UCSD-AML1 (cell line): ENCODE data around the gene TNFRSF13B.
"Not testable (repeated sequence)": the region's sequence is repeated elsewhere in the genome, so short reads cannot be mapped to it uniquely, and the experiment has no call there.

Experiments
- DNase-seq: peaks from one replicate; lab custom pipeline; 2025; ENCODE audit not compliant: unreplicated experiment; lab: John Stamatoyannopoulos, UW

The TNFRSF13B gene

GRCh38 chr17:16926571-16927451 lies 45.1 kb downstream of the TNFRSF13B start:
- no peak for DNase-seq

GRCh38 chr17:16926061-16926511 lies 45.8 kb downstream of the TNFRSF13B start:
- DNase-seq = no peak

GRCh38 chr17:16925461-16926060 lies 46.4 kb downstream of the TNFRSF13B start:
- DNase-seq = no peak

GRCh38 chr17:16924696-16925440 lies 47.0 kb downstream of the TNFRSF13B start:
- DNase-seq = no peak

GRCh38 chr17:16923904-16924695 lies 47.8 kb downstream of the TNFRSF13B start:
- no peak for DNase-seq

- no peak for DNase-seq
Measured at GRCh38 chr17:16923097-16923903, 48.6 kb downstream of the TNFRSF13B start.

DNA sequence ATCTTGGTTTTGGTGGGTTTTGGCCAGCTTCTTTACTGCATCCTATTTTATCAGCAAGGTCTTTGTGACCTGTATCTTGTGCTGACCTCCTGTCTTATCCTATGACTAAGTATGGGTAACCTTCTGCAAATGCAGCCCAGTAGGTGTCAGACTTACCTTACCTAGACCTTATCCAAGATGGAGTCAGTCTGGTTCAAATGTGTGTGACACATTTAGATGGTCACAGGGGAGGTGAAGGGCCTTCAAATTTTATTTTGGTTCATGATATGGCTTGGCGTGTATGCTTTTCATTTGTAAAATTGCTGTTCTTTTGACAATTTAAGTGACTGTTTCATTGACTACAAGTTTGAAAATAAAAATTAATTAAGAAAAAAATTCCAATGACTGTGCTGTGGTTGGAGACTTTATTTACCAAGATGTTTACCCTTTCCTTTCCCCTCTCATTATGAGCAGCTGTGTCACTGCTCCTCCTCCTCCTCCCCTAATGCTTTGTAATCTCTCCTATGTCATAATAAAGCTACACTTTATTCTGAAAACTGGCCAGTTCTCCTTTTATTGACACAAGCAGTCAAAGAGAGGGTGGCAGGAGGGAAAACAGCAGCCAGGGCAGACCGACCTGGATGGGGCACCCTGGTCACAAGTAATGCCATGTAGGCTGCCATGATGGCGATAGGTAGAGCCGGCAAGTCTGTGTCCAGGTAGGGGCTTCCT lies 49.4 kb downstream of the TNFRSF13B start:
- DNase-seq = no peak

DNA sequence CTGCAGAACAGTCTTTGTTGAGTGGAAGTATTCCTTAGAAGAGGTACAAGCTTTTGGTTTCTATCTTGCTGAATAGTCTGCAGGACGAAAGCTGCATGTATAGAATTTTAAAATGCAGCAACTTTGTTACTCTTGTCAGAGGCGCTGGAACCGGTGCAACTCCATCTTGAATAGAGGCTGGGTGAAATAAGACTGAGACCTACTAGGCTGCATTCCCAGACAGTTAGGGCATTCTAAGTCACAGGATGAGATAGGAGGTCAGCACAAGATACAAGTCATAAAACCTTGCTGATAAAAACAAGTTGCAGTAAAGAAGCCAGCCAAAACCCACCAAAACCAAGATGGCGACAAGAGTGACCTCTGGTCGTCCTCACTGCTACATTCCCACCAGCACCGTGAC lies 50.5 kb downstream of the TNFRSF13B start:
- DNase-seq = not testable (repeated sequence)

- DNase-seq = no peak
Measured at GRCh38 chr17:16920628-16921020, 51.3 kb downstream of the TNFRSF13B start.

DNA sequence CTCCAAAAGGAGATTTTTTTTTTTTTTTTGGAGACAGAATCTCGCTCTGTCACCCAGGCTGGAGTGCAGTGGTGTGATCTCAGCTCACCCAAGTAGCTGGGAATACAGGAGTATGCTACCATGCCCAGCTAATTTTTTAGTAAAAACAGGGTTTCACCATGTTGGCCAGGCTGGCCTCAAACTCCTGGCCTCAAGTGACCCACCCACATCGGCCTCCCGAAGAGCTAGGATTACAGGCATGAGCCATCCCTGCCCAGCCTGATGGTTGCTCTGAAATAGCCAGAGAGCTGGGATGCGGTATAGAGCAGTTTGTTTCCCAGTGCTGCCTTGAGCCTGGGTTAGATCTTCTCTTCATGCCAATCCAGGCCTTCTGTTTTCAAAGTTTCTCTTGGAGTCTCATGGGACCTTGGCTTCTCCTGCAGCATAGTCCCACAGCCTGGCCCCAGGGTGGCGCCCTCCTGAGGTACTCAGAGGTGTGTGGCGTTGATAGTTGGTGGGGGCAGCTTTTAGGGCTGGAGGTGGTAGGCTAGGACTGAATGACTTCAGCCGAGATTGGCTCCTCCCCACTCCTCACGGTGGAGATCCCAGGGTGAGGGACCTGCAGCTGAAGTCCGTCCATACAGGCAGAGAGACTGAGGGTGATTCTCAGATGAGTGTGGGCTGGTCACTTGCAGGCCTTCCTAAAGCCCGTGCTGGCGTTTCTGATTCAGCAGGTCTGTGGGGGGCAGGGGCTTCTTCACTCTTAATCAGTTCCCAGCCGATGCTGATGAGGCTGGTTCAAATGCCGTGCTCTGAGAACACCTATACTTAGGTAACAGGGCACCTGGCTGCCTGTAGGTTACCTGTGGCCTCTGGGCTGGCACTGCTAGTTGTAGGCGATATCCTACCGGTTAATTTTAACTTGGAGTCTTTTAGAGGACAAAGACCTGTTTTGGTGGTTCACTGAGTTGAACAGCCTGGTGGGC lies 52.0 kb downstream of the TNFRSF13B start:
- no peak for DNase-seq

DNA sequence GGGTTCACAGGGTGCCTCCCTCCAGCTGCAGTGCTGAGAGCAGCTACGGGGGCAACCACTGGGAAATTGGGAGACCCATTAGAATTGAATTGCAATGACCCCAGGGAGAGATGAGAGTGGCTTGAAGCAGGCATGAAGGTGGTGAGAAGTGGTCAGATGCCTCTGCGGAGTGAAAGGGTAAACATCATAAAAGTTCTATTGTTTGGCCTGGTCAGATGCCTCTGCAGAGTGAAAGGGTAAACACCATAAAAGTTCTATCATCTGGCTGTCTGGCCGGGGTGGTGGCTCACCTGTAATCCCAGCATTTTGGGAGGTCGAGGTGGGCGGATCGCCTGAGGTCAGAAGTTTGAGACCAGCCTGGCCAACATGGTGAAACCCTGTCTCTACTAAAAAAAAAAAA lies 53.5 kb downstream of the TNFRSF13B start:
- no peak for DNase-seq

- no peak for DNase-seq
Measured at GRCh38 chr17:16917671-16918394, 54.1 kb downstream of the TNFRSF13B start.

DNA sequence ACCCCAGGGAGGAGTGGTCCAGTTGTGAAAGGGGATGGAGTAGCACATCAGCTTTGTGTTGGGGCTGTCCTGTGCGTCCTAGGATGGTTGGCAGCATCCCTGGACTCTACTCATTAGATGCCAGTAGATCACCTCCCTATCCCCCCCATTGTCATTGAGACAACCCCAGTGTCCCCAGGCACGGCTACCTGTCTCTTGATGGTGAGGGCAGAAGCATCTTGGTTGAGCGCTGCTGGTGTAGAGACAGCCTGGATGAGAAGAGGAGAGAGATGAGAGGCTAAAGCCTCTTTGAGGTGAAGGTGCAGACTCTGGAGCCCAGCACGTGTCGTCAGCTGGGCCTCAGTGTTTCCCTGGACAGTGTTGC lies 55.4 kb downstream of the TNFRSF13B start:
- no peak for DNase-seq

DNA sequence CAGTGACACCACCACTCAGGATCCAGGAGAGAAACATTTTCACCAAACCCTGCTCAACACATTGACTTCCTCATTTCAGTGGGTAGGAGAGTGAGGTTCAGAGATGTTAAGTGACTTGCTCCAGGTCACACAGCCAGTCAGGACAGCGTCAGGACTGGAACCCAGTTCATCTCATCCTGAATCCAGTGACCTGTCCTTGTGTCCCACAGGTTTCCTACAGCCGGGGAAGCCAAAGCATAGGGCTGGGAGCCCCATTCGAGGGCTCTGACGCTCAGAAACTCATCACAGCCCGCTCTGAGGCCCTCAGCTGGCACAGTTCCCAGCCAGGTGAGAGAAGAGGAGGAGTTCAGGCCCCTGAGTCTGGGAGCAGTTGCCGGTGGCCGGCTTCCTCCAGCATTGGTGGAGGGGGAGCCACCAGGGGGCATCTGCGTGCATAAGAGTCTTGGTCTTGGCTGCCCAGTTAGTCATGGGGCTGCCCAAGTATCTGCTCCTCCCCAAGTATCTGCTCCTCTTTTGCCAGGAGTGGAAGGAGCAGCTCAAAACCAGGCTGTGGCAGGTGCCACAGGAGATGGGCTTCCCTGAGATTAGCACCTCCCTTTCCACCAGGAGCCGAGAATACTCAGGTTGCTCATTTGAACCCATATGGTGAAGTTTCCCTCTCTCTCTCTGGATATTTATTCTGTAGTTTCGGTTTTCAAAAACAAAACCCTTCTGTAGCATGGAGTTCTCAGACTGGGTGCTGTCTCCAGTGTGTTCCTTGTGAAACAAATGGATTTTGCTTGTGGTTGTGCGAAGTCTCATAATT lies 56.0 kb downstream of the TNFRSF13B start:
- DNase-seq = peak; percentile 38

GRCh38 chr17:16913463-16913862 lies 58.5 kb downstream of the TNFRSF13B start:
- DNase-seq = no peak

DNA sequence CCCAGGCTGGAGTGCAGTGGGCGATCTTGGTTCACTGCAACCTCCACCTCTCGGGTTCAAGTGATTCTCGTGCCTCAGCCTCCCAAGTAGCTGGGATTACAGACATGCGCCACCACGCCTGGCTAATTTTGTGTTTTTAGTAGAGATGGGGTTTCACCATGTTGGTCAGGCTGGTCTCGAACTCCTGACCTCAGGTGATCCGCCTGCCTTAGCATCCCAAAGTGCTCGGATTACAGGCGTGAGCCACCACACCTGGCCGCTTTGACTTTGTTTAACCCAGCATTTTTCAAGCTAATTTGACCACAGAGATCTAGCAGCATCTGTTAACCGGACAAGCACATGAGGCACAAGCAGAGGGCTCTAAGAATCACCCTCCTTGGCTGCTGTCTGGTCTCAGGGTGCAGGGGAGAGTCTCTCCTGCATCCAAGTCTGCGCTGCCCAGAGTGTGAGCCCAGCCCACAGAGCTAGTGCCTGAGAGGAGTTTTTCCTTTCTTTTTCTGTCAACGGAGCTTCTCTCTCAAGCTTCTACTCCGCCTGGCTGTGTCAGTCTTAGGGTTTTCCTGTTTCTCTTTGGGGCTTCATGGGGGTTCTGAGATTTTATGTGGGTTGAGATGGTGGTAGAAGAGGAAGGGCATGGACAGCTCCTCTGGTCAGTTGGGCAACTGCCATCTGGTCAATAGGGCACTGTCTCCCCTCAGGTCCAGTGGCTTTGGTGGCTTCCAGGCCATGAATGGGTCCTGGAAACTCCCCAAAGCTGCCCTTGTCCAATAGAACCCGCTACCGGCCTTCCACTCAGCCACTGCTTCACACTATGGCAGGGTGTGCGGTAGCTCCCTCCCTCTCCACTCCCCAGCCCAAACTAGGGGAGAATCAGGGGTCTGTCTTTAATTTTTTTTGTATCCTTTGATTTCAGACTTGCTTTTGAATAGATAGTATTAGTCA lies 59.6 kb downstream of the TNFRSF13B start:
- no peak for DNase-seq
